ENCODE measurements around the gene NEUROD4.
"Not testable (repeated sequence)": the region's sequence is repeated elsewhere in the genome, so short reads cannot be mapped to it uniquely, and the experiment has no call there.

NEUROD4 gene

GRCh38 chr12:54977155-54977554, 42.6 kb upstream of the NEUROD4 start:
- TF ChIP-seq CTCF (IDR thresholded peaks at IDR 0.05; ENCODE audit: low read depth, low read length), result no peak
- no peaks in the 10 kb centered on the region for H3K36me3 ChIP-seq
- H3K27me3 ChIP-seq, result peaks cover 22% of the 10 kb centered on the region
- H3K4me3 ChIP-seq (ENCODE audit: low read depth, low read length), result no peak overlapping the region
- H3K9me3 ChIP-seq, result no peaks in the 10 kb centered on the region
- no peak for DNase-seq
- no peaks in the 10 kb centered on the region for H3K4me1 ChIP-seq

- peaks cover 22% of the 10 kb centered on the region for H3K27me3 ChIP-seq
- DNase-seq, result no peak
- no peaks in the 10 kb centered on the region for H3K4me1 ChIP-seq
- no peaks in the 10 kb centered on the region for H3K36me3 ChIP-seq
- H3K4me3 ChIP-seq (ENCODE audit: low read depth, low read length), result no peak overlapping the region
- no peak for TF ChIP-seq CTCF (IDR thresholded peaks at IDR 0.05; ENCODE audit: low read depth, low read length)
- H3K9me3 ChIP-seq, result no peaks in the 10 kb centered on the region
These were observed 41.9 kb upstream of the NEUROD4 start for GRCh38 chr12:54977857-54978256.

- no peaks in the 10 kb centered on the region for H3K9me3 ChIP-seq
- no peak overlapping the region for H3K4me3 ChIP-seq (ENCODE audit: low read depth, low read length)
- TF ChIP-seq CTCF (IDR thresholded peaks at IDR 0.05; ENCODE audit: low read depth, low read length), result no peak
- DNase-seq, result no peak
- peaks cover 28% of the 10 kb centered on the region for H3K27me3 ChIP-seq
- H3K36me3 ChIP-seq, result no peaks in the 10 kb centered on the region
- H3K4me1 ChIP-seq, result no peaks in the 10 kb centered on the region
These were observed 39.4 kb upstream of the NEUROD4 start for GRCh38 chr12:54980341-54980740.

GRCh38 chr12:54981796-54982195, 38.0 kb upstream of the NEUROD4 start:
- no peaks in the 10 kb centered on the region for H3K4me1 ChIP-seq
- no peak for TF ChIP-seq CTCF (IDR thresholded peaks at IDR 0.05; ENCODE audit: low read depth, low read length)
- no peak overlapping the region for H3K4me3 ChIP-seq (ENCODE audit: low read depth, low read length)

GRCh38 chr12:54983536-54984101, 36.2 kb upstream of the NEUROD4 start:
- Histone ChIP-seq H3K36me3 (no peaks in the 10 kb centered on the region), H3K4me3 (ENCODE audit: low read depth, low read length) (no peak overlapping the region), H3K27me3 (peaks cover 13% of the 10 kb centered on the region), H3K4me1 (no peaks in the 10 kb centered on the region), H3K9me3 (no peaks in the 10 kb centered on the region)
- no peak for DNase-seq
- no peak for TF ChIP-seq CTCF (IDR thresholded peaks at IDR 0.05; ENCODE audit: low read depth, low read length)

More at GRCh38 chr12:54981796-54982195, 38.0 kb upstream of the NEUROD4 start:
- Histone ChIP-seq H3K9me3 (no peaks in the 10 kb centered on the region), H3K27me3 (peaks cover 25% of the 10 kb centered on the region), H3K36me3 (no peaks in the 10 kb centered on the region)
- DNase-seq, result no peak

GRCh38 chr12:54984658-54985376, 35.0 kb upstream of the NEUROD4 start, which contains the start of gene TESPA1:
Gene TESPA1, minus strand, starts transcription at chr12:54984762. Its CDS starts 10,200 bp downstream, at chr12:54974562.
- H3K9me3 ChIP-seq, result no peaks in the 10 kb centered on the region
- H3K27me3 ChIP-seq, result peaks cover 9% of the 10 kb centered on the region
- H3K36me3 ChIP-seq, result no peaks in the 10 kb centered on the region
- no peak within 1 kb of the TSS for H3K4me3 ChIP-seq (ENCODE audit: low read depth, low read length)
- no peak for DNase-seq
- H3K4me1 ChIP-seq, result no peaks in the 10 kb centered on the region
- no peak for TF ChIP-seq CTCF (IDR thresholded peaks at IDR 0.05; ENCODE audit: low read depth, low read length)

GRCh38 chr12:54986773-54987172, 33.0 kb upstream of the NEUROD4 start:
- not testable (repeated sequence) for H3K4me1 ChIP-seq; H3K4me3 ChIP-seq (ENCODE audit: low read depth, low read length); H3K36me3 ChIP-seq; DNase-seq; H3K9me3 ChIP-seq; H3K27me3 ChIP-seq
